K562 (cell line): Measurements from ENCODE around the gene TPR. TPM values are rescaled to one million over a fixed set of nuclear protein-coding genes. Genes with fewer than 3 reads are reported as not detected.

Source experiments
- ARID2 ChIP-seq: fragments of 450-650 bp; IDR thresholded peaks from 2 replicates; pipeline ENCODE4 v1.6.1; 2017; ENCODE audit warnings: antibody characterized with exemption, mild to moderate bottlenecking
- ESRRA ChIP-seq: fragments of 450-650 bp; IDR thresholded peaks from 2 replicates; pipeline ENCODE4 v1.6.1; 2014; ENCODE audit warnings: low read depth, mild to moderate bottlenecking, moderate library complexity, borderline replicate concordance
- GTF2F1 ChIP-seq: IDR thresholded peaks from 2 replicates; pipeline ENCODE4 v1.6.1; 2011; ENCODE audit warnings: low read depth, low read length, improper control_type of control experiment
- HDAC3 ChIP-seq: fragments of 450-650 bp; IDR thresholded peaks from 2 replicates; pipeline ENCODE4 v1.6.1; 2018; ENCODE audit warnings: borderline replicate concordance, mild to moderate bottlenecking, moderate library complexity; ENCODE audit not compliant: partially characterized antibody
- HDGF ChIP-seq: fragments of 450-650 bp; IDR thresholded peaks from 2 replicates; pipeline ENCODE4 v1.6.1; 2016
- JUND ChIP-seq, 2 experiments: IDR thresholded peaks; 2 replicates in 1 of 2; 3 replicates in 1 of 2; pipeline ENCODE4 v1.6.1; 2011; ENCODE audit warnings: borderline replicate concordance in 2 of 2, low read depth in 2 of 2, low read length in 2 of 2, improper control_type of control experiment in 1 of 2, missing biosample characterization in 1 of 2, missing genetic modification characterization in 1 of 2, missing genetic modification reagents in 1 of 2
- KDM1A ChIP-seq, 2 experiments: fragments of 450-650 bp; IDR thresholded peaks; 2 replicates each; pipeline ENCODE4 v1.6.1; 2016; ENCODE audit warnings: mild to moderate bottlenecking in 2 of 2
- TSC22D4 ChIP-seq: fragments of 450-650 bp; IDR thresholded peaks from 2 replicates; pipeline ENCODE4 v1.6.1; 2016; ENCODE audit warnings: missing genetic modification characterization, missing biosample characterization, control low read depth
- ZC3H4 ChIP-seq: sonication (generic); formaldehyde crosslinking; IDR thresholded peaks from 2 replicates; pipeline ENCODE4 v1.9.0; 2021; ENCODE audit warnings: missing genetic modification reagents, borderline replicate concordance
- ZNF316 ChIP-seq: fragments of 450-650 bp; IDR thresholded peaks from 2 replicates; pipeline ENCODE4 v1.6.1; 2016
- polyA plus RNA-seq, 8 experiments: library from polyadenylated mRNA; depleted of rRNA in 4 of 8; stranded (reverse) in 5 of 8; unstranded in 3 of 8; fragments of >200 nt; fragmentation: Nextera tagmentation in 2 of 8; fragmentation: Illumina TruSeq in 1 of 8; extraction: Ambion mirVana in 2 of 8; extraction: Trizol in 1 of 8; gene quantifications; 2 replicates each; pipeline versions ENCODE4 v1.2.1 to v1.2.3, GENCODE V29; 2011 to 2014; ENCODE audit warnings: inconsistent platforms in 1 of 8, missing spikeins in 1 of 8
- total RNA-seq, 7 experiments: library from RNA; depleted of rRNA in 6 of 7; stranded (reverse); fragments of >200 nt in 6 of 7; fragmentation: Illumina TruSeq in 2 of 7; extraction: Trizol in 2 of 7; gene quantifications; 2 replicates each; pipeline versions ENCODE4 v1.2.1 to v1.2.3, GENCODE V29; 2011 to 2021; ENCODE audit warnings: low replicate concordance in 1 of 7
- TF ChIP-seq, protein P1 (sequence below): fragments of 250-450 bp; sonication (Bioruptor Pico); IDR thresholded peaks from 2 replicates; pipeline ENCODE4 v1.5.0; 2021; ENCODE audit warnings: mild to moderate bottlenecking, moderate library complexity
- TF ChIP-seq, protein P2 (sequence below): fragments of 250-450 bp; sonication (Bioruptor Pico); IDR thresholded peaks from 2 replicates; pipeline ENCODE4 v1.5.0; 2021
- TF ChIP-seq, protein P3 (sequence below): conservative IDR thresholded peaks from 2 replicates; pipeline ENCODE4 v1.6.1; 2011; ENCODE audit warnings: low read depth, mild to moderate bottlenecking, low read length; ENCODE audit not compliant: control insufficient read depth
- TF ChIP-seq, protein P4 (sequence below): fragments of 200-800 bp; sonication (Bioruptor generic); IDR thresholded peaks from 2 replicates; pipeline ENCODE4 v1.6.1; 2017; ENCODE audit warnings: missing genetic modification characterization, missing compliant biosample characterization
- TF ChIP-seq, protein P5 (sequence below): sonication (generic); formaldehyde crosslinking; IDR thresholded peaks from 2 replicates; pipeline ENCODE4 v1.8.1; 2023; ENCODE audit warnings: mild to moderate bottlenecking, missing genetic modification reagents, moderate library complexity
- TF ChIP-seq, protein P6 (sequence below): fragments of 250-450 bp; sonication (Bioruptor Pico); IDR thresholded peaks from 2 replicates; pipeline ENCODE4 v1.4.0; 2020; ENCODE audit warnings: mild to moderate bottlenecking, moderate library complexity, borderline replicate concordance

The TPR gene
- total and polyA plus RNA-seq, 9 of the 15 experiments (the other 6 are each of a cell fraction or from before 2014, with no cell fraction given): 48.5 to 167 (median 138) TPM

DNA sequence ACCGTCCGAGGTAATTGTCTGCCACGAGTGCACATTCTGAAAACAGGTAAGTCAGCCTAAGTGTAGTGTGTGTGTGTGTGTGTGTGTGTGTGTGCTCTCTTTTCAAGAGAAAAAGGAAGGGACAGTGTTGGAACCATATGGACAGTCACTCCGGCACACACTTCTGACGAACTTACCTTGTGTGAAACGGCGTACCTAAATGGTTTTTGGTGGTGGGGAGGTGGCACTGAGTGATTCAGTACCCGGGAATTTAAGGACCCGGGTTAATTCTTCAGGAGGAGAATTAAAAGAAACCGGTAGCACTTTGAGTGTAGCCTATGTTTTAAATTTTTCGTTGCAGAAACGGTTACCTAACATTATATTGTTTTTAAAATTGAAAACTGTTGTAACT lies 871 bp upstream of the TPR start (continued):
- TF ChIP-seq, protein P1, sequence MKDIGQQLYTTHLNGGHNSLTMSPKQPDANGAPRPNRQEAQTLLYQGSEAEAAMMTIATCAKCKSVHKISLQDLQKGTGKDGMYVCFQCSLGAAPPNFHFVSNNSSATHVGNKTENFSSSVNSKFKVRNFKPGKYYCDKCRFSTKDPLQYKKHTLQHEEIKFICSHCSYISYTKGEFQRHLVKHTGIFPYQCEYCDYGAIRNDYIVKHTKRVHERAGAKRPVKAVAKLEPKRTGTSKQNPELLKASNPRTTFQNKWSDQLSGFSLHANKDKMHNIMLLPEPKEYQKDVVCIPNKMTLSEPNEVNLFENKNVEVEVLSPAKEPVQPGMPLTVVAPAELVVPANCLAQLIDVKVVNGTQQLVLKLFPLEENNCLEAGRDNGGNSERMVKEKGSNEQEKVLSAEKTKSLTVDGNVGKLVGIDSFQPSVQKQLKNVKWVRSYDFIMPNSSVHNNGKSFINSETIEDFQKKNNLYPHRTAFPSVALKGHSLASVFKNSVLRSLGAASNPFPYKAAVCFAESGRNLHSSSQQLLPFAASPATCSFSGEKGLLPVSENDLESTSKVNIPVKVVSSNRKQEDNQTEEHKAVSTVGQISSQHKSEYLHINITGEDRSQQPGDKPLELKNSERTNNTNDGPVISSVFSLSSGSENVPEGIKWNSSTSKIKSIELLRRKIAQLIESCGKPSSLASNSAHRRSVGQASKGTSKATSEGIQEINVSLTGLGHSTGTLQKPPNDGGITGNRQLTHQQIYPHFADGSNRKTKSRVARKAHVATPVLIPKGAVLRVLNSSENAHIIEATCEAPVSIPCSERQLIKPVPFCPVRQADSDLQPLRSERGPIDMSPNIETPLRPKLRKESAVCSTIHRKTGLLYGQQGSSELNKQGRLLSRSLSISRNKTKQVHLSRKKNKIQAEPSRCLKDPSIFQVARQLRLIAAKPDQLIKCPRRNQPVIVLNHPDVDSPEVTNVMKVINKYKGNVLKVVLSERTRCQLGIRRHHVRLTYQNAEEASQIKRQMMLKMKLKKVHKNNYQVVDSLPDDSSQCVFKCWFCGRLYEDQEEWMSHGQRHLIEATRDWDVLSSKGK (CRISPR knock-in tag): no peak
- TF ChIP-seq ZC3H4 (CRISPR knock-in tag): no peak
- TF ChIP-seq, protein P2, sequence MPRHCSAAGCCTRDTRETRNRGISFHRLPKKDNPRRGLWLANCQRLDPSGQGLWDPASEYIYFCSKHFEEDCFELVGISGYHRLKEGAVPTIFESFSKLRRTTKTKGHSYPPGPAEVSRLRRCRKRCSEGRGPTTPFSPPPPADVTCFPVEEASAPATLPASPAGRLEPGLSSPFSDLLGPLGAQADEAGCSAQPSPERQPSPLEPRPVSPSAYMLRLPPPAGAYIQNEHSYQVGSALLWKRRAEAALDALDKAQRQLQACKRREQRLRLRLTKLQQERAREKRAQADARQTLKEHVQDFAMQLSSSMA: no peak
- peak; percentile 43 to 63; a peak in 2 of 4 replicates for TF ChIP-seq KDM1A (IDR thresholded peaks at IDR 0.05)
- no peak for TF ChIP-seq TSC22D4 (tag)
- TF ChIP-seq ZNF316: peak; percentile 16; the same call in 1 of the 2 replicates
- TF ChIP-seq GTF2F1: 0 out of 2 replicates have a peak, but pooled peaks have one; percentile 6
- no peak for TF ChIP-seq ESRRA
- no peak for TF ChIP-seq HDAC3
- TF ChIP-seq, protein P3, sequence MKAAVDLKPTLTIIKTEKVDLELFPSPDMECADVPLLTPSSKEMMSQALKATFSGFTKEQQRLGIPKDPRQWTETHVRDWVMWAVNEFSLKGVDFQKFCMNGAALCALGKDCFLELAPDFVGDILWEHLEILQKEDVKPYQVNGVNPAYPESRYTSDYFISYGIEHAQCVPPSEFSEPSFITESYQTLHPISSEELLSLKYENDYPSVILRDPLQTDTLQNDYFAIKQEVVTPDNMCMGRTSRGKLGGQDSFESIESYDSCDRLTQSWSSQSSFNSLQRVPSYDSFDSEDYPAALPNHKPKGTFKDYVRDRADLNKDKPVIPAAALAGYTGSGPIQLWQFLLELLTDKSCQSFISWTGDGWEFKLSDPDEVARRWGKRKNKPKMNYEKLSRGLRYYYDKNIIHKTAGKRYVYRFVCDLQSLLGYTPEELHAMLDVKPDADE: no peak
- TF ChIP-seq, protein P4, sequence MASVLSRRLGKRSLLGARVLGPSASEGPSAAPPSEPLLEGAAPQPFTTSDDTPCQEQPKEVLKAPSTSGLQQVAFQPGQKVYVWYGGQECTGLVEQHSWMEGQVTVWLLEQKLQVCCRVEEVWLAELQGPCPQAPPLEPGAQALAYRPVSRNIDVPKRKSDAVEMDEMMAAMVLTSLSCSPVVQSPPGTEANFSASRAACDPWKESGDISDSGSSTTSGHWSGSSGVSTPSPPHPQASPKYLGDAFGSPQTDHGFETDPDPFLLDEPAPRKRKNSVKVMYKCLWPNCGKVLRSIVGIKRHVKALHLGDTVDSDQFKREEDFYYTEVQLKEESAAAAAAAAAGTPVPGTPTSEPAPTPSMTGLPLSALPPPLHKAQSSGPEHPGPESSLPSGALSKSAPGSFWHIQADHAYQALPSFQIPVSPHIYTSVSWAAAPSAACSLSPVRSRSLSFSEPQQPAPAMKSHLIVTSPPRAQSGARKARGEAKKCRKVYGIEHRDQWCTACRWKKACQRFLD (CRISPR knock-in tag): peak; percentile 55; the same call in 1 of the 2 replicates
- no peak for TF ChIP-seq HDGF
- no peak for TF ChIP-seq JUND (IDR thresholded peaks at IDR 0.05; ENCODE audit: borderline replicate concordance, low read depth, low read length)
- no peak for TF ChIP-seq JUND (tag; IDR thresholded peaks at IDR 0.05; ENCODE audit: borderline replicate concordance, low read depth, low read length)
- TF ChIP-seq, protein P5, sequence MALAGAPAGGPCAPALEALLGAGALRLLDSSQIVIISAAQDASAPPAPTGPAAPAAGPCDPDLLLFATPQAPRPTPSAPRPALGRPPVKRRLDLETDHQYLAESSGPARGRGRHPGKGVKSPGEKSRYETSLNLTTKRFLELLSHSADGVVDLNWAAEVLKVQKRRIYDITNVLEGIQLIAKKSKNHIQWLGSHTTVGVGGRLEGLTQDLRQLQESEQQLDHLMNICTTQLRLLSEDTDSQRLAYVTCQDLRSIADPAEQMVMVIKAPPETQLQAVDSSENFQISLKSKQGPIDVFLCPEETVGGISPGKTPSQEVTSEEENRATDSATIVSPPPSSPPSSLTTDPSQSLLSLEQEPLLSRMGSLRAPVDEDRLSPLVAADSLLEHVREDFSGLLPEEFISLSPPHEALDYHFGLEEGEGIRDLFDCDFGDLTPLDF (CRISPR knock-in tag): no peak
- no peak for TF ChIP-seq ARID2
- TF ChIP-seq, protein P6, sequence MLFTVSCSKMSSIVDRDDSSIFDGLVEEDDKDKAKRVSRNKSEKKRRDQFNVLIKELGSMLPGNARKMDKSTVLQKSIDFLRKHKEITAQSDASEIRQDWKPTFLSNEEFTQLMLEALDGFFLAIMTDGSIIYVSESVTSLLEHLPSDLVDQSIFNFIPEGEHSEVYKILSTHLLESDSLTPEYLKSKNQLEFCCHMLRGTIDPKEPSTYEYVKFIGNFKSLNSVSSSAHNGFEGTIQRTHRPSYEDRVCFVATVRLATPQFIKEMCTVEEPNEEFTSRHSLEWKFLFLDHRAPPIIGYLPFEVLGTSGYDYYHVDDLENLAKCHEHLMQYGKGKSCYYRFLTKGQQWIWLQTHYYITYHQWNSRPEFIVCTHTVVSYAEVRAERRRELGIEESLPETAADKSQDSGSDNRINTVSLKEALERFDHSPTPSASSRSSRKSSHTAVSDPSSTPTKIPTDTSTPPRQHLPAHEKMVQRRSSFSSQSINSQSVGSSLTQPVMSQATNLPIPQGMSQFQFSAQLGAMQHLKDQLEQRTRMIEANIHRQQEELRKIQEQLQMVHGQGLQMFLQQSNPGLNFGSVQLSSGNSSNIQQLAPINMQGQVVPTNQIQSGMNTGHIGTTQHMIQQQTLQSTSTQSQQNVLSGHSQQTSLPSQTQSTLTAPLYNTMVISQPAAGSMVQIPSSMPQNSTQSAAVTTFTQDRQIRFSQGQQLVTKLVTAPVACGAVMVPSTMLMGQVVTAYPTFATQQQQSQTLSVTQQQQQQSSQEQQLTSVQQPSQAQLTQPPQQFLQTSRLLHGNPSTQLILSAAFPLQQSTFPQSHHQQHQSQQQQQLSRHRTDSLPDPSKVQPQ (CRISPR knock-in tag): no peak
